ENCODE results near the gene CFP.
"Not testable (repeated sequence)": the region's sequence is repeated elsewhere in the genome, so short reads cannot be mapped to it uniquely, and the experiment has no call there.

Gene CFP

DNA sequence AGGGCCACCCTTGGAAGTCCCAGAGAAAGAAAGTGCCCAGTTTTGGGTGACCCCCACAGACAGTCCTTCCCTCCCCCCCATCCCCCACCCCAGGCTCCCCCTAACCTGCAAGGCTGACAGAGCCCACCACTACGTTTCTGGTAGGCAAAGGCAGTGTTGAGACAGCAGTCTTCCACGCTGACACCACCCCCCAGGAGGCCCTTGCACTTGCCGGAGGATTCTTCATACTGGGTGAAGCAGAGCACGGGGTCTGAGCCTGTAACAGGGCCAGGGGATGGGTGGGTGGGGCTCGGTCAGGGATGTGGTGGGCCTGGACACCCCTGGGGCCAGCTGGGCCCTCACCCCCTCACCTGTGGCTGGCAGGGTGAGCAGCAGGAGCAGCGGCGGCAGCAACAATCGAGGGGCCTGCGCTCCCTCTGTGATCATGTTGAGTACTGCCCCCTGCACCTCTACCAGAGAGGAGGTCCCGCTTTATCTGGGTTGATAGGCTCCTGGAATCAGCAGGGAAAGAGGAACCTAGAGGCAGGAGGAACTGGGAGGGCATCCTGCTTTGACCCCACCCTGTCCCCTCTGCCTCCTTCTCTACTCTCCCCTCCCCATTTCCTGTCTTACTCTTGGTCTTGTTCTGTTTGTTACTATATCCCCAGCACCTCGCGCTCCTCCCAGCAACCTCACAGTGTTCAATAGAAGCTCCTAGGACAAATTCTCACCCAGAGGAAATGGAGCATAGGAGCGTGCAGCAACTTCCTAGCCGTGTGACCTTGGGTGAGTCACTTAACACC, at the start of gene CFP:
Gene CFP (minus strand): TSS at position 512 of the 782 bp plus-strand sequence. CDS start 86 bp downstream, at position 426.
- no peak for DNase-seq

DNA sequence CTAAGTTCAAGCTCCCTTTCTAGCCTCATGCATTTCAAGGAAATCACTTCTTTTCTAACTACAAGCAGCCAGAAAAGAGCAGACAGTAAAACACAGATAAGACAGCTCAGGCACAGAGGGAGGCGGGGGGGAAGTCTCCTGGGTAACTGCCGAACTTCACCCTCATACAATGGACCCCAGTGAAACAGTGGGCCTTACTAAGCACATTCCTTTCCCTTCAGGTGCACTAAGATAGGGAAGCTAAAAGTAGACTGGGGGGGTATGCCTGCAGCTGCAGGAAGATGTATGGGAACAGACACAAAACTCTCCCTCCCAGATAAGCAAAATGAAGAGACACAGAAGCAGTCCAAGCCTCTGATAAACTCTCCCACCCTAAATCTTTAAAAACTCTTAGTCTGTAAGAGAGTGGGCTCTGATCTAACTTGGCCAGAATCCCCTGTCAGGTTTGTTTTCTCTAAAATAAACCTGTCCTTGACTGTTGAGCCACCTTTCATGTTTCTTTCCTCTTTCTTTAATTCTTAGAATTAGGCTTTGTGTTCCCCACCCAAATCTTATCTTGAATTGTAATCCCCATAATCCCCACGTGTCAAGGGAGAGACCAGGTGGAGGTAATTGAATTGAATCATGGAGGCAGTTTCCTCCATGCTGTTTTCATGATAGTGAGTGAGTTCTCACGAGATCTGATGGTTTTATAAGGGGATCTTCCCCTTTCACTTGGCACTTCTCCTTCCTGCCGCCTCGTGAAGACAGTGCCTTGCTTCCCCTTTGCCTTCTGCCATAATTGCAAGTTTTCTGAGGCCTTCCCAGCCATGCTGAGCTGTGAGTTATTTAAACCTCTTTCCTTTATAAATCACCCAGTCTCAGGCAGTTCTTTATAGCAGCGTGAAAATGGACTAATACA, 46.5 kb upstream of the CFP start:
- not testable (repeated sequence) for DNase-seq

DNA sequence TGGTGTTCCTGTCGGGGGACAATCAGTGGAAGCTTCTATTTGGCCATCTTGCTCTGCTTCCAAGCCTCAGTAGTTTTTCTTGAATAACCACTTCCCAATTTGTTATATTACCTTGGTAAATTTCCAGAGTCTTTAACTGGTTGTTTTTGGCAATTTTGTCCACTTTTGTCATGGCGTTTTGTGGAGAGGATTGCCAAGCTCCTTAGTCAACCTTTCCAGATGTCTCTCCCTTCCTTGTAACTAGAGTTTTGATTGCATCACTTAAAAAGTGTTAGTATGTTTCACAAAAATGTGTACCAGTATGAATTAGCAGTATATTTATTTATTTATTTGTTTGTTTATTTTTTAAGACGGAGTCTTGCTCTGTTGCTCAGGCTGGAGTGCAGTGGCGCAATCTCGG, 45.0 kb upstream of the CFP start:
- DNase-seq = no peak

DNA sequence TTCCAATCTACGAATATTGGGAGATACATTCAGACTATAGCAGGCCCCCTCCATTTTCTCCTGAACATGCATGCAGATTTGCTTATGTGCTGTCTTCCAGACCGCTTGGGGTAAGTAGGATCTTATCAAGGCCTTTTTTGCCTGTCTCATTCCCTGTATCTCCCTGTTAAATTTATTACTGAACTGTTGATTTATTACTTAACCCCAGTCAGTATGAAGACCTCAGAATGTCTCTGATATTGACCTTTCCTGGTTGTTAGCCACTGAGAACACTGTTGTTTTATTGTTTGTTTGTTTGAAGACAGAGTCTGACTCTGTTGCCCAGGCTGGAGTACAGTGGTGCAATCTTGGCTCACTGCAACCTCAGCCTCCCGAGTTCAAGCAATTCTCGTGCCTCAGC, 36.1 kb upstream of the CFP start:
- not testable (repeated sequence) for DNase-seq

DNA sequence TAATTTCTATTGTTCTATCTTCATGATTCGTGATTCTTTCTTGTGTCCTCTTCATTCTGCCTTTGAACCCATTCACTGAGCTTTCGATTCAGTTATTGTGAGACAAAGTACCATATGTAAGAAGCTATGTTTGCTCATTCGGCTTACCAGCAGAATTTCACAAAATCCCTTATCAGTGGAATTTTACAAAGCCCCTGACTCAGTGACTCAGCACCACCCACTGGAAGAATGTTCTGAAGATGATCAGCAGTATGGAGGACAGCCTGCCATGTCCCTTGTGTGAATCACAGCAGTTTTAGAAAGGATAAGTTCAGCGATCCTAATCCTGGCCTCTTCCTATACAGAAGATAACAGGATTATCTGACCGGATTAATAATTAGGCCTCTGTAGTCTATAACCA, 35.0 kb upstream of the CFP start:
- no peak for DNase-seq

DNA sequence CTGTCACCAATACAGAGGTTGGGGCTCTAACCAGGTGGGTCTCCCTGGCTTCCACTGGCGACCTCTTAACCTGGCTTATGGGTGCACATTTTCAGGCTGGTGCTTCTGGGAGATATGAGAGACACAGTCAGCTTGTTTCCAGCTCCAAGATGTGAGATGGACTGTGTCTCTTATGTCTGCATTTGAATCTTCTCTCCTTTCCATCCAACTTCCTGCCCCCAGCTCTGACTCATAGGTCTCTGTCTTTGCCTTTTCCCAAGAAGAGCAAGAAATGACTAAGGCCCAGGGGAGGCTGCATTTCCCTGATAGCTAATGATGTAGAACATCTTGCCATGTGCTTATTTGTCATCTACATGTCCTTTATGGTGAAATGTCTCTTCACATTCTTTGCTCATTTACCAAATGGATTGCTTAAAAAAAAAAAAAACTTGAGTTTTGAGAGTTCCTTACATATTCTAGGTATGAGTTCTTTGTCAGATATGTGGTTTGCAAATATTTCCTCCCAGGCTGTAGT, 32.5 kb upstream of the CFP start:
- DNase-seq = no peak

DNA sequence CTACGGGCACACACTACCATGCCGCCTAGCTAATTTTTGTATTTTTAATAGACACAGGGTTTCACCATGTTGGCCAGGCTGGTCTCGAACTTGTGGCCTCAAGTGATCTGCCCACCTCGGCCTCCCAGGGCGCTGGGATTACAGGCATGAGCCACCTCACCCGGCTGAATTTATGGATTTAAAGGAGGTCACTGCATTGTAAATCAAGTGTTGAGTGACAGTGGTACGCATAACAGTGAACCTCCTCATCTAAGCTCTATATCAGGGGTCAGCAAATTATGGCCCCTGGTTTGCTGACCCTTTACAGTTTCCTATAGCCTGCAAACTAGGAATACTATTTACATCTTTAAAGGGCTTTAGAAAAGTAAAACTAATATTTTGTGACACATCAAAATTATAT, 31.8 kb upstream of the CFP start:
- no peak for DNase-seq

DNA sequence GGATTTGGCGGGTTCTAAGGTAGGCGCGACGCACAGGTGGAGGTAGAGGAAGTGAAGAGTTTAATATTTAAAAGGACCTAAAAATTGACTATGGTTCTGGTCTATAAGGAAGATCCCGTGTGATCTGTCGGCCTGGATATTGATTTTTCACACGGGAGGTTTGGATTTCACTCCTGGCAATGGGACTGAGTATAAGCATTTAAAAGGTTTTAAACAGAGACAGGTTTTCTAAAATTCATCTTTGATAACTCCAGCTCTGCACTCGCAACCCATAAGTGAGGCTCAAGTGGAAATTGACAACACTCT, 29.6 kb upstream of the CFP start:
- DNase-seq = no peak

DNA sequence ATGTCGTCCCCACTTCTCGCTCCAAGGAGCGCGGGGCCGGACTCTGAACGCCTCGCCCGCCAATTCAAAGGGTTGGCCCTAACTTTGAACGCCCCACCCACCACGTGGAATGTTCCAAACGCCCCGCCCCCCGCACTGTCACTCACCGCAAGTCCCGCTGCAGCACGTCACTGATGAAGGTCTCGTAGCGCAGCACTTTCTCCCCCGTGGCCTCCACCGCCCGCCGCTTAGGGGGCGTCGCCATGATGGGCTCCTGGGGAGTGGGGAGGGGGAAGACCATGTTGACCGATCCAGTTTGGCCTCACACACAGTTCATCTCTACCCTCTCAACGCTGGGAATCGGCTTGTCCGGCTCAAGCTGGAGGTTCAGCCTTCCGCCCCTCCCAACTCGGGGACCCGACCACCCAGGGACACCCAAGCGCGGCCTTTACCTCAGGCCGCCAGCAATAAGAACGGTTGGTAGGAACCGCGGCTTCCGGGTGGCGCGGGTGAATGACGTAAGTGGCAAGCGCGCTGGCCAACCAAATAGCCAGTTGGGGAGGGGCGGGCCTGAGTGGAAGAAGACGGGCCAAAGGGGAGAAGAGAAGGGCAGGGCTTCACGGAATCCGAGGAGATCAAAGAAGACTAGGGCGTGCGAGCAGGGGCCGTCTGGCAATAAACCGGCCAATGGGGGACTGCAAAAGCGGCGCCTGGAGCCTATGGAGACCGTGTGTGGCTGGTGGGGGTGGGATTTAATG, 29.1 kb upstream of the CFP start, which contains the start of gene UXT:
Gene UXT (minus strand): TSS at position 497 of the 737 bp plus-strand sequence. CDS start 253 bp downstream, at position 244.
- DNase-seq = peak; percentile 95

DNA sequence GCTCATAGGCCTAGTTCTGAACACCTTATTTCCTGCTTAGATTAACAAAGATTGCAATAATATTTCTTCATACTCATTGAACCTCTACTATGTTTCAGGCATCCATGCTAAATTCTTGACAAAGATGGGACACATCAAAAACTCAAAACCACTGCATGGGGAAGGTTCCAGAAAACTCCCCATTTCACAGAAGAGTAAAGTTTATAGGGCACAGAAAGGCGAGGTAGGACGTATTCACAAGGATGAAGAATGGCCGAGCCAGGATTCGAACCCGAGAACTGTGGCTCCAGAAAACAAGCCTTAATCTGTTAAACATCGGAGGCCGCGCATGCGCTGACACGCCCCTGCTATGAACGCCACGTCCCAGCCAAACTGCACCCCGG, 28.6 kb upstream of the CFP start:
- no peak for DNase-seq

DNA sequence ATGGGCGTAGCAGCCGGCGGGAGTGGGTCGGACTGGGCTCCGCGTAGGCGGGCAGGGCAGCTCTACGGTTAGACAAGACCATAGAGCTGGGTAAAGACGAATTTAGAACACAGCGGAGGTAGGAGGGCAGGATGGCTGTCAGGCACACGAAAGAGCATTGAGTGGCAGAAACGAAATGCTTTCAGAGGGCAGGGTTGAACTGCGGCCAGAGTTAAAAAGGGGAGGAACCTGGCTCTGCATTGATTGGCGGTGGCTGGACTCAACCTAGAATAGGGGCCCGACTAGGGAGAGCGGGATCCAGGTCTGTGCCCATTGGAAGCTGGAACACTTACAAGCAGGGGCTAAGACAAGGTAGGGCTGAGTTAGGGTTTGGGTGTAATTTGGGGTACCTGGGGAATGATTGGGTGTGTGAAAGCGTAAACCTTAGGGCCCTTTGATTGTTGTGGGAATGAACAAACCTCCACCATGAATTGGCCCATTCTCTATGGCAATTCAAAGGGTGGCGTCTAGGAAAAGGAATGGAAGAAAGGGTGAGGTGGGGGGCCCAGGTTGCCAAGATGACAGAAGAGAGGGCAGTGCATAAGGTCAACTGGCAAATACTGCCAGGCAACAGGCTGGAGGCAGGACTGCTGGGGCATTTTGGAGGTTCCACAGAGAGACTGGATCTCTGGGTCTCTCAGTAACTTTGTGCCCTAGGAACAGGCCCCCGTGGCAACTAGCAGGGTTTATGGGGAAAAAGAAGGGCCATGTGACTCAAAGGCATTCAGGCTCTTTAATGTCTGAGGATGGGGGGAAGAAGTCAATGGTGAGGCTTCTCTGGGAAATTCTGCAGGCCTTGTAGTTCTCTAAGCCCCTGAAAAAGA, 21.5 kb upstream of the CFP start:
- DNase-seq = no peak

DNA sequence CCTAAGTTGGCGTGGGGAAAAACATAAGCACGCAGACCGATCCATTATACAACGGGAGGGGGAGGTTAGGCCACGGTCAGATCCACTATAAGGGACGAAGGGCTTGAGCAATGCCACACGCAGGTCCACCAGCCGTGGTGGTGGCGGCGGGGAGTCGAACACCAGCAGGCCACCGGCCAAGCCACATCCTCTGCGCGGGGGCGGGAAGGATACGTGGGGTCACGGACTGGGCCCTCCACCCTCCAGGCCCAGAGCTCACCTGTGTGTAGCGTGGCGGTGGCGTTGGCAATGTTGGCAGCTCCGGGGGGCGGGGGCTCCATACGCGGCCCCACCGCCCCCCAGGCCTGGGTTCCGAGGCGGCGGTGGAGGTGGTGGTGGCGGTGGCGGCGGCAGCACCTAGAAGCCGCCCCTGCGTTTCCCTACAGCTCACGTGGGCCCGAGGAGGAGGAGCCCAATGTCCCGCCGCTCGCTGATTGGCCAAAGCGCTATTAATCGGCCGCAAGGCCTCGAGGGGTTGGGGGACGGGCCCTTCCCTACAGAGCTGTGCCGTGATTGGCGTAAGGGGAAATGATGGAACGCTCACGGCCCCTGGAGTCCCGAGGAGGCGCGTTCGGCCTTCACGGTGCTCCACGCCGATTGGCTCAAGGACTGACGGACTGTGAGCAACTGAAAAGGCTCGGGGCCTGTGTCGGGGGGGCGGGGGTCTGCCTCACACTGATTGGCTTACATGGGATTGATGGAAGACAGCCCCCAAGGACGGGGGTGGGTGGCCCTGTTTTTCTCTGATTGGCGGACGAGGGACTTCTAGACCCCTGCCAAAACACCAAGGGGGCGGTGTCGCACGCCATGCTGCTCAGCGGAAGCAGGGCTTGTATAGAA, 20.7 kb upstream of the CFP start, which contains the start of gene ELK1:
Gene ELK1 (minus strand): TSS at position 400 of the 879 bp plus-strand sequence. CDS start 9,122 bp downstream, outside the sequence.
- DNase-seq = peak; percentile 98

DNA sequence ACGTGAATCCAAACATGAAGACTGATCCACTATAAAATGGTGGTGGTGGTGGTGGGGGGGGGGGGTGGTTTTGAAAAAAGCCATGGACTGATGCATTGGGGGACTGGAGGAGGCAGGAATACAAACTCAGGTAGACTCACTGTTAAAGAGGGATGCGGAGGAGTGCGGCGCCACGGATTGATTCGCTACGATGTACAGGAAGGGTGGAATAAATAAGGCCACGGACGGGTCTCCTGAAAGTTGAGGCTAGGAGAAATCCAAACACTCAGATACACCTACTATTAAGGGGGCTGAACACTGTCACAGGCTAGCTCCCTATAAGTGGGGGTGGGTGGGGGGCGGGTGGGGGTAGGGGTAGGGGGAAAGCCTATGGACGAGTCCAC, 20.0 kb upstream of the CFP start:
- DNase-seq = peak; percentile 43

DNA sequence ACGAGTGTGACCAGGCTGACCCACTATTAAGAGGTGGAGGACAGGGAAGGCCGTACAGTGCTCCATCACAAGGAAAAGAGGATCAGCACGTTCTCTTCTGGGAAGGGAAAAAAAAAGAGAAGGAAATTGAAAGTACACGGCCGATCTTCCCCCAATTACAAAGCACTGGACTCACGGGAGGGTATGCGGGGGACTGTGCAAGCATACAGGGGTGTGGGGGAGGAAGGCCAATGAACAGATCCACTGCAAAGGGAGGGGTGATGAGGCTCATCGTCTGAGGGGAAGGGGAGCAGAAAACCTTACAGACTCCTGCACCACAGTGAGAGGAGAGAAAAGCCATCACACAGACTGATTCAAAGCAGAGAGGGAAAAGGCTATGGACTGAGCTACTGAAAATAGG, 19.5 kb upstream of the CFP start:
- no peak for DNase-seq

DNA sequence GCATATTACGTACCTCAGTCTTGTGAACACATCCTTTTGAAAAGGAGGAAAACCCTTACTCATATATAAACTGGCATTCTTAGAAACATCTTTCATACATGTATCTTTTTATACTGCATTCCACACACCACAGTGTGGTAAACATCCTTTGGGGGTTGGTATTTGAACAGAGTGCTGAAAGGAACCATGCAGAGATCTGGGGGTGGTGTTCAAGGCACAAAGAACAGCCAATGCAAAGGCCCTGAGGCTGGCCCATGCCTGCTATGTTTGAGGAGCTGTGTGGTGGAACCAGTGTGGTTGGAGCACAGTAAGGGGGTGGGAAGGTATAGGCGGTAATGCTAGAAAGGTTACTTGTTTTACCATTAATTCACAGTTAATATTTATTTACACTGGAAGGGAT, 18.6 kb upstream of the CFP start:
- no peak for DNase-seq

DNA sequence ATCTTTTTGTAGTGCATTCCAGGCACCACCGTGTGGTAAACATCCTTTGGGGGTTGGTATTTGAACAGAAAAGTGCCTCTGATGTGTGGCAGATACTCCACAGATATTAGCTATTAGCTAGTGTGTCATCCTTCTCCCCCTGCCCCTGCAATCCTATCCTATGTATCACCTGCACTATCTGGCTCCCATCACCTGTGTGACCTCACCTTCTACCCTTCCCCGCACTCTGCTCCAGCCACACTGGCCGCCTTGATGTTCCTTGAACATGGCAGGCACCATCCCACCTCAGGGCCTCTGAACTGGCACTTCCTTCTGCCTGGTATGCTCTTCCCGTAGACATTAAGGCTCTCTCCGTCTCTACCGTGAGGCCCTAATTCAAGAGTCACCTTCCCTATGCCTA, 16.9 kb upstream of the CFP start:
- no peak for DNase-seq

DNA sequence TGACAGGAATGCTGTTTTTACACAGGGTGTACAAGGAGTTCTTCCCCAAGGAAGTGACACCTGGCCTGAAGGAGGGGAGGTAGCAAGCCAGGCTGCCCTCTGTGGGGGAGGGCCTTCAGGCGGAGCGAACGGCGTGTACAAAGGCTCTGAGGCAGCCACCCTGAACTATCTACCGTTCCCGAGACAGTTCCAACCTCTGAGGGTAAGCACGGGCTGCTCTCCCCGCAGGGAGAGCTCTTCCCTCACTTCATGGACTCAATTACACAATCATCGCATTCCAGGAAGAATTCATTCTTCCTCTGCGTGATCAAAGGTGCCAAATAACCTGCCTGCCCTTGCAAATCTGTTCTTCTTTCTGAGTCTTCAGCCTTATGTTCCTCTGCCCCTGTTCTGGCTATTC, 15.8 kb upstream of the CFP start:
- DNase-seq = no peak

DNA sequence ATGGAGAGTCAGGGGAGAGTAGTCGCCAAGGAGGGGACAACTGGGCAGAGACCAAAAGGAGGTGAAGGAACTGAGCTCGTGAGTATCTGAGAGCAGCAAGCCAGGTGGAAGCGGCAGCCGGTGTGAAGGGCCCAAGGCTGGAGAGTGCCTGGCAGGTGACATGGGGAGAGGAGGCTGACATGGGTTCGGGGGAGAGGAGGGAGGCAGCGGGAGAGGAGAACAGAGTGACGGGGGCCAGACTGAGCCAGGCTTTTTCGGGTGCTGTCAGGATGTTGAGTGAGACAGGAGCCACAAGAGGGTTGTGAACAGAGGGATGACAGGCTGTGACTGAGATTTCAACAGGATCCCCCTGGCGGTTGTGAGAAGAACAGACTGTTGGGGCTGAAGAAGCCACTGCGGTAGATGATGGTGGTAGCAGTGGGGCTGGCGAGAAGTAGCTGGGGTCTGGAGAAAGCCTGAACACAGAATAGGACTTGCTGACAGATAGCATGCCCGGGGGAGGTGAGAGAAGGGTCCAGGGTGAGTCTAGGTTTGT, 14.9 kb upstream of the CFP start:
- no peak for DNase-seq

DNA sequence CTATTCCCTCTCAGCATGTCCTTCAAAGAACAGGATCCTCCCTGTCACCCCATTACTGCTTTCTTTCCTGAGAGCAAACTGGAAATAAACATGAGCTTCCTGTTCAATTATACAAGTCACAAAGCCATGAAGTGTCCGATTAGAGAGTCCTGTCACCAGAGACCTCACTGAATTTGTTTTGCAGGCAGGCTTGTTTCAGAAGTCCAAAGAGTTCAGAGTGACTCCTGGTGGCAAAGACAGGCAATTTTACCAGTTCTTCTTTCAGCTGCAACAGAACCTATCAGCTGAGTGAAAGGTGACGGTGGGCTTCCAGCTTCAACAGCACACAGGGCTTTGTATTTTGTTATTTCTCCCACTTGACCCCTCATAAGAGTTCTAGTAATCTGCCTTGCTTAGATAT, 14.2 kb upstream of the CFP start:
- DNase-seq = no peak

DNA sequence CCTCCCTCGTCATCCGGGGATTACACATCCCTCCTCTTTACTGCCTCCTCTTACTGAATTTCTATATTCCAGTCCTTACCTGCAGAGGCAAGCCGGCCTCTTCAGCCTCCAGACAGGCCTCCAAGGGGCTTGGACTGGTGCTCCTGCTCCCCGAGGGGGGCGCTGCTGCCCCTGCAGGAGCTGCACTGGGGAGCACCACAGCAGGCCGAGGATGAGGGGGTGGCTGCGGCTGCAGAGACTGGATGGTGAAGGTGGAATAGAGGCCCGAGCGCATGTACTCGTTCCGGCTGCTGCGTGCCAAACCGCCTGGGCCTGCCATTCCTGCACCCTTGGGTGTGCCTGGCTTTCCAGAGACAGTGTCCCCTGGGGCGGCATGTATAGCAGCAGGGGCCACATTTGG, 9.1 kb upstream of the CFP start:
- no peak for DNase-seq
